ENCODE measurements around the gene FAM83D. TPM values are rescaled to one million over a fixed set of nuclear protein-coding genes. Genes with fewer than 3 reads are reported as not detected.

FAM83D gene
- total RNA-seq, 1 experiment from 2014 or later, result 48.1 TPM

GRCh38 chr20:38973645-38974044 lies 47.4 kb downstream of the FAM83D start:
- Histone ChIP-seq H3K4ac (ENCODE audit: low read depth, low read length) (no peak overlapping the region), H3K27me3 (ENCODE audit: insufficient read depth, low read length) (no peaks in the 10 kb centered on the region), H2BK20ac (ENCODE audit: low read depth, low read length, poor library complexity, severe bottlenecking) (no peak overlapping the region), H3T11ph (ENCODE audit: low read length) (no peak overlapping the region), H3K79me2 (ENCODE audit: insufficient read depth, low read length) (no peaks in the 10 kb centered on the region; the same call in none of the 2 replicates), H3K9ac (ENCODE audit: extremely low read depth, insufficient read length, low read length) (no peak overlapping the region), H3K23ac (ENCODE audit: insufficient read length, low read depth, low read length) (no peak overlapping the region), H2BK15ac (ENCODE audit: low read depth, low read length) (no peak overlapping the region), H3K14ac (ENCODE audit: insufficient read depth, low read length) (no peak overlapping the region), H3K56ac (ENCODE audit: insufficient read length, low read depth, low read length) (no peak overlapping the region), H3K27ac (ENCODE audit: insufficient read length, low read depth, low read length) (no peak overlapping the region), H2BK120ac (ENCODE audit: low read depth, low read length, poor library complexity, severe bottlenecking) (no peak overlapping the region), H3K9me3 (ENCODE audit: control insufficient read depth, low read depth, low read length) (no peaks in the 10 kb centered on the region), H2BK5ac (ENCODE audit: insufficient read length, low read length) (no peak overlapping the region), H3K4me2 (ENCODE audit: insufficient read depth, insufficient read length, low read length) (no peak overlapping the region), H4K8ac (replicated peaks; ENCODE audit: insufficient read length, low read depth, low read length) (no peak overlapping the region), H2BK12ac (ENCODE audit: insufficient read length, low read depth, low read length) (no peak overlapping the region), H4K20me1 (ENCODE audit: control insufficient read depth, insufficient read depth, insufficient read length) (no peaks in the 10 kb centered on the region), H3K23me2 (ENCODE audit: insufficient read length, low read depth, low read length, poor library complexity, severe bottlenecking) (no peaks in the 10 kb centered on the region), H2AFZ (ENCODE audit: low read length) (no peak overlapping the region), H3K18ac (ENCODE audit: insufficient read length, low read depth, low read length) (no peak overlapping the region), H2AK5ac (ENCODE audit: insufficient read length, low read length) (no peak overlapping the region), H4K91ac (ENCODE audit: insufficient read length, low read depth, low read length) (no peak overlapping the region), H3K4me1 (ENCODE audit: insufficient read depth, low read length) (no peaks in the 10 kb centered on the region), H4K5ac (ENCODE audit: insufficient read length, low read depth, low read length) (no peak overlapping the region), H3K79me1 (ENCODE audit: insufficient read depth, low read depth, low read length, poor library complexity, severe bottlenecking) (peaks cover 3% of the 10 kb centered on the region)
- no peak for TF ChIP-seq CTCF (conservative IDR thresholded peaks at IDR 0.05)
- Mint-ChIP-seq H3K27ac (no peak overlapping the region), H3K36me3 (ENCODE audit: insufficient read depth in 1 of 3, low read depth in 3 of 3) (peaks cover 6 to 32% (median 20%) of the 10 kb centered on the region in 3 experiments; a peak in 6 of 7 replicates), H3K4me1 (no peaks in the 10 kb centered on the region), H3K9me3 (no peaks in the 10 kb centered on the region), H3K27me3 (ENCODE audit: low read depth) (no peaks in the 10 kb centered on the region), H3K4me3 (no peak overlapping the region)
- DNase-seq, result no peak
- no CpG with 5 or more reads among the region's 5 CpGs for WGBS (ENCODE audit: extremely low coverage, insufficient read length, low lambda C conversion rate)
